GM23338 (cell line): ENCODE results near the gene TCF7L2. TPM values are rescaled to one million over a fixed set of nuclear protein-coding genes. Genes with fewer than 3 reads are reported as not detected.

Experiments
- ATAC-seq: fragments of 200-7000 bp; cut with Tn5 transposase; 3 replicates; pipeline ENCODE4 v1.9.1; 2020
- DNase-seq: peaks from one replicate; pipeline ENCODE4 v3.0.0-alpha.2; 2015; ENCODE audit warnings: low spot score
- H2AFZ ChIP-seq: fragments of 200-600 bp; sonication (generic); 2 replicates; pipeline ENCODE4 v1.8.0; 2016; ENCODE audit warnings: antibody characterized with exemption, mild to moderate bottlenecking, moderate library complexity
- H3F3A ChIP-seq: fragments of 200-600 bp; sonication (generic); replicated peaks from 2 replicates; pipeline ENCODE4 v1.8.0; 2017; ENCODE audit warnings: antibody characterized with exemption, mixed run types, low read depth
- H3K27ac ChIP-seq: fragments of 200-600 bp; sonication (generic); 2 replicates; pipeline ENCODE4 v1.6.1; 2016; ENCODE audit warnings: low read depth
- H3K27me3 ChIP-seq: fragments of 200-600 bp; sonication (generic); 2 replicates; pipeline ENCODE4 v1.8.0; 2016; ENCODE audit warnings: mild to moderate bottlenecking, mixed run types, moderate library complexity; ENCODE audit not compliant: insufficient read depth
- H3K36me3 ChIP-seq: fragments of 200-600 bp; sonication (generic); 2 replicates; pipeline ENCODE4 v1.8.0; 2016; ENCODE audit warnings: mild to moderate bottlenecking; ENCODE audit not compliant: insufficient read depth
- H3K4me1 ChIP-seq: fragments of 200-600 bp; sonication (generic); 2 replicates; pipeline ENCODE4 v1.8.0; 2016; ENCODE audit warnings: mild to moderate bottlenecking, moderate library complexity; ENCODE audit not compliant: insufficient read depth
- H3K4me2 ChIP-seq: fragments of 200-600 bp; sonication (generic); 2 replicates; pipeline ENCODE4 v1.7.1; 2017; ENCODE audit warnings: mixed run types
- H3K4me3 ChIP-seq: fragments of 200-600 bp; sonication (generic); 2 replicates; pipeline ENCODE4 v1.6.1; 2016; ENCODE audit warnings: mixed run types
- H3K79me2 ChIP-seq: fragments of 200-600 bp; sonication (generic); replicated peaks from 2 replicates; pipeline ENCODE4 v1.8.0; 2017; ENCODE audit warnings: mild to moderate bottlenecking; ENCODE audit not compliant: insufficient read depth
- H3K9me2 ChIP-seq: fragments of 200-600 bp; sonication (generic); 2 replicates; pipeline ENCODE4 v1.8.0; 2017; ENCODE audit not compliant: insufficient read depth
- H4K20me1 ChIP-seq: fragments of 200-600 bp; sonication (generic); replicated peaks from 2 replicates; pipeline ENCODE4 v1.8.0; 2017; ENCODE audit warnings: mild to moderate bottlenecking; ENCODE audit not compliant: insufficient read depth
- H3K27ac Mint-ChIP-seq: 2 replicates; pipeline ENCODE4 v1.8.0; 2020; ENCODE audit warnings: inconsistent platforms, mild to moderate bottlenecking, moderate library complexity, mixed read lengths
- H3K27me3 Mint-ChIP-seq: 3 replicates; pipeline ENCODE4 v1.8.0; 2022; ENCODE audit warnings: low read depth, mild to moderate bottlenecking, moderate library complexity, mixed read lengths, inconsistent platforms; ENCODE audit not compliant: insufficient read depth, poor library complexity
- H3K36me3 Mint-ChIP-seq: 3 replicates; pipeline ENCODE4 v1.8.0; 2021; ENCODE audit warnings: low read depth, mild to moderate bottlenecking, inconsistent platforms, moderate library complexity, mixed read lengths
- H3K4me1 Mint-ChIP-seq: 3 replicates; pipeline ENCODE4 v1.8.0; 2020; ENCODE audit warnings: mild to moderate bottlenecking, inconsistent platforms, mixed read lengths
- H3K4me3 Mint-ChIP-seq: 3 replicates; pipeline ENCODE4 v1.8.0; 2021; ENCODE audit warnings: moderate library complexity, mild to moderate bottlenecking, inconsistent platforms, mixed read lengths
- H3K9me3 Mint-ChIP-seq: 3 replicates; pipeline ENCODE4 v1.8.0; 2020; ENCODE audit warnings: moderate library complexity, mild to moderate bottlenecking, inconsistent platforms, mixed read lengths
- CREB1 ChIP-seq: fragments of 250-450 bp; sonication (Bioruptor Pico); IDR thresholded peaks from 2 replicates; pipeline ENCODE4 v1.5.0; 2020; ENCODE audit warnings: low read depth, mild to moderate bottlenecking, moderate library complexity
- CTCF ChIP-seq, 2 experiments: fragments of 200-600 bp in 1 of 2; sonication (generic) in 1 of 2; conservative IDR thresholded peaks; 2 replicates each; pipeline versions ENCODE4 v1.5.1 to v1.6.1; 2016 to 2017; ENCODE audit warnings: antibody characterized with exemption in 2 of 2, low read depth in 2 of 2, mild to moderate bottlenecking in 2 of 2, moderate library complexity in 1 of 2
- EZH2 ChIP-seq: fragments of 200-600 bp; sonication (generic); IDR thresholded peaks from one replicate; pipeline ENCODE4 v1.8.0; 2017; ENCODE audit warnings: antibody characterized with exemption, mild to moderate bottlenecking, low read depth; ENCODE audit not compliant: unreplicated experiment
- EZH2phosphoT487 ChIP-seq: fragments of 200-600 bp; sonication (generic); IDR thresholded peaks from one replicate; pipeline ENCODE4 v1.8.1; 2018; ENCODE audit warnings: antibody characterized with exemption; ENCODE audit not compliant: unreplicated experiment
- NANOG ChIP-seq: IDR thresholded peaks from 2 replicates; pipeline ENCODE4 v1.6.1; 2016; ENCODE audit warnings: antibody characterized with exemption, borderline replicate concordance
- REST ChIP-seq: IDR thresholded peaks from one replicate; pipeline ENCODE4 v1.6.1; 2018; ENCODE audit warnings: antibody characterized with exemption; ENCODE audit not compliant: unreplicated experiment
- STAT1 ChIP-seq: IDR thresholded peaks from one replicate; pipeline ENCODE4 v1.6.1; 2016; ENCODE audit warnings: antibody characterized with exemption; ENCODE audit not compliant: unreplicated experiment
- ZNF114 ChIP-seq: fragments of 250-450 bp; sonication (Bioruptor Pico); IDR thresholded peaks from 2 replicates; pipeline ENCODE4 v1.5.0; 2020; ENCODE audit warnings: mild to moderate bottlenecking, moderate library complexity
- ZNF331 ChIP-seq: fragments of 250-450 bp; sonication (Bioruptor Pico); IDR thresholded peaks from 2 replicates; pipeline ENCODE4 v1.5.0; 2020; ENCODE audit warnings: low read depth, mild to moderate bottlenecking, moderate library complexity
- ZNF462 ChIP-seq: fragments of 250-450 bp; sonication (Bioruptor Pico); IDR thresholded peaks from 2 replicates; pipeline ENCODE4 v1.5.0; 2020; ENCODE audit warnings: mild to moderate bottlenecking, moderate library complexity
- polyA plus RNA-seq: library from polyadenylated mRNA; unstranded; fragments of >200 nt; fragmentation: Nextera tagmentation; extraction: Ambion mirVana; gene quantifications from 2 replicates; pipeline ENCODE4 v1.2.1, GENCODE V29; 2016
- total RNA-seq: library from RNA; depleted of rRNA; stranded (reverse); fragments of >200 nt; shearing (Covaris generic); gene quantifications from 2 replicates; pipeline ENCODE4 v1.2.3, GENCODE V29; 2014

Gene TCF7L2
- total and polyA plus RNA-seq, 2 experiments from 2014 or later = 32.2 to 80.8 TPM

- TF ChIP-seq ZNF462 (CRISPR knock-in tag) = no peak
- TF ChIP-seq CREB1 = no peak
- TF ChIP-seq STAT1 = no peak
- no peak for TF ChIP-seq NANOG
- TF ChIP-seq ZNF331 = no peak
- TF ChIP-seq ZNF114 (CRISPR knock-in tag) = no peak
- TF ChIP-seq CTCF (conservative IDR thresholded peaks at IDR 0.05; ENCODE audit: low read depth in 2 of 2) = no peak
Measured at GRCh38 chr10:113094114-113094486, 144.1 kb downstream of the TCF7L2 start (continued).

GRCh38 chr10:113095419-113096127 lies 145.5 kb downstream of the TCF7L2 start:
- Histone ChIP-seq H3K79me2 (peaks cover 97% of the 10 kb centered on the region), H2AFZ (no peak overlapping the region), H3K36me3 (peaks cover 5% of the 10 kb centered on the region; the same call in 1 of the 2 replicates), H3K27ac (peak overlapping the region; percentile 69), H4K20me1 (peaks cover 33% of the 10 kb centered on the region; the same call in 1 of the 2 replicates), H3K9me2 (no peaks in the 10 kb centered on the region), H3F3A (no peaks in the 10 kb centered on the region; the same call in 1 of the 2 replicates), H3K4me1 (peaks cover 27% of the 10 kb centered on the region), H3K27me3 (no peaks in the 10 kb centered on the region), H3K4me3 (no peak overlapping the region), H3K4me2 (no peak overlapping the region)
- TF ChIP-seq REST = no peak
- no peak for TF ChIP-seq EZH2phosphoT487
- TF ChIP-seq EZH2 = no peak
- no peak overlapping the region for H3K4me3 Mint-ChIP-seq
- peaks cover 11% of the 10 kb centered on the region for H3K27me3 Mint-ChIP-seq
- H3K36me3 Mint-ChIP-seq = peaks cover 77% of the 10 kb centered on the region
- DNase-seq = no peak
- H3K4me1 Mint-ChIP-seq = peaks cover 61% of the 10 kb centered on the region
- no peak for ATAC-seq
- H3K9me3 Mint-ChIP-seq = no peaks in the 10 kb centered on the region; the same call in 2 of the 3 replicates
- peak overlapping the region; percentile 31; the same call in 1 of the 2 replicates for H3K27ac Mint-ChIP-seq
